Measurements from ENCODE around the gene HOXB8. TPM values are rescaled to one million over a fixed set of nuclear protein-coding genes. Genes with fewer than 3 reads are reported as not detected.

The HOXB8 gene
- polyA plus RNA-seq, 1 donor from 2014 or later, result not detected

DNA sequence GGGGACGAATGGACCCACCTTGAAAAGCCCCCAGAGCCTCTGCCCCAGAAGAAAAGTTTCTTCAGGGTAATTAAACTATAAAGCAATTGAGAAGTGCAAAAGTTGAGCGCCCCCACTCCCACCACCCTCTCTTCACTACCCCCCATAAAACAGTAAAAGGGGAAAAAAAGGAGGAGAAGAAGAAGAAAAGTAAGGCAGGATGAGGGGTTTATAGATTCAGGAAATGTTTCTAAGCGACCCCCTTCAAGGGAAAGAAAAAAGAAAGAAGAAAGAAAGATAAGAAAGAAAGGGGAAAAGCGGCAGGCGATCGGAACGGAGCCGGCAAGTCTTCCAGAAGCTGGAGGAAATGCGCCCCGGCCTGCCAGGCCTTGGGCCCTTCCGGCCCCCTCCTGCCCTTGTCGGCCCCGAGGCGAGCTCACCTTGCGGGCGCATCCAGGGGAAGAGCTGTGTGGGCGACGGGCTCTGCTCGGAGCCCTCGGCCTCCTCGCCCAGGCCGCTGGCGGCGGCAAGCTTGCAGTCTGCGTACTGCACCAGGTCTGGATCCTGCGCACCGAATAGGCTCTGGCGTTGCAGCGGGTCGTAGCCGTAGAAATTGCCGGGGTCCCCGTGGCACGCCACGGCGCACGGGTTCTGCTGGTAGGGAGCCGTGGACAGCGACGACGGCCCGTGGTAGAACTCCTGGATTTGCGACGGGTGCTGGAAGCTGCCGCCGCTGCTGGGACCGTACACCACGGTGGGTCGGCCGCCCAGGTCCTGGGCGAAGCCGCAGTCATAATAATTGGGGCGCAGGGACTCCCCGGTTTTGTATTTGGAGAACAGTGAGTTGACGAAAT, 1.0 kb downstream of the HOXB8 start:
- no peak overlapping the region for H3K4me3 ChIP-seq (ENCODE audit: low read length)
- no peak overlapping the region for H3K27ac ChIP-seq (ENCODE audit: low read length)
- H3K36me3 ChIP-seq (ENCODE audit: insufficient read depth, low read length), result no peaks in the 10 kb centered on the region
- no peak overlapping the region for H3K9ac ChIP-seq (ENCODE audit: low read length)
- TF ChIP-seq EZH2 (IDR thresholded peaks at IDR 0.05; ENCODE audit: borderline replicate concordance, insufficient read depth, low read length, poor library complexity, severe bottlenecking), result peak; percentile 90
- no peak for TF ChIP-seq TAF1 (IDR thresholded peaks at IDR 0.05; ENCODE audit: low read depth)
- no peak for TF ChIP-seq POLR2AphosphoS5 (IDR thresholded peaks at IDR 0.05)
- H3F3A ChIP-seq (ENCODE audit: insufficient read depth, low read length, poor library complexity, severe bottlenecking), result no peaks in the 10 kb centered on the region
- H2AFZ ChIP-seq (ENCODE audit: low read depth, low read length), result no peak overlapping the region
- H3K9me3 ChIP-seq (ENCODE audit: low read length), result peaks cover under 1% of the 10 kb centered on the region
- H3K9me2 ChIP-seq (ENCODE audit: insufficient read depth, low read length), result no peaks in the 10 kb centered on the region
- no peaks in the 10 kb centered on the region for H4K20me1 ChIP-seq (ENCODE audit: insufficient read depth)
- H3K4me2 ChIP-seq (ENCODE audit: low read length), result no peak overlapping the region
- peaks cover 100% of the 10 kb centered on the region for H3K27me3 ChIP-seq (ENCODE audit: insufficient read depth, low read depth, low read length)
- H3K79me2 ChIP-seq (replicated peaks; ENCODE audit: insufficient read depth, low read length), result no peaks in the 10 kb centered on the region

- no peaks in the 10 kb centered on the region for H3K79me2 ChIP-seq (replicated peaks; ENCODE audit: insufficient read depth, low read length)
- no peaks in the 10 kb centered on the region for H4K20me1 ChIP-seq (ENCODE audit: insufficient read depth)
- peaks cover 99% of the 10 kb centered on the region for H3K27me3 ChIP-seq (ENCODE audit: insufficient read depth, low read depth, low read length)
- no peak overlapping the region for H2AFZ ChIP-seq (ENCODE audit: low read depth, low read length)
- peaks cover 7% of the 10 kb centered on the region for H3K9me3 ChIP-seq (ENCODE audit: low read length)
- no peak overlapping the region for H3K9ac ChIP-seq (ENCODE audit: low read length)
- no peaks in the 10 kb centered on the region for H3K9me2 ChIP-seq (ENCODE audit: insufficient read depth, low read length)
- H3K4me3 ChIP-seq (ENCODE audit: low read length), result no peak overlapping the region
- no peak overlapping the region for H3K27ac ChIP-seq (ENCODE audit: low read length)
- peak; percentile 25 for TF ChIP-seq SMC3 (conservative IDR thresholded peaks at IDR 0.05; ENCODE audit: poor library complexity)
- TF ChIP-seq, protein P1, sequence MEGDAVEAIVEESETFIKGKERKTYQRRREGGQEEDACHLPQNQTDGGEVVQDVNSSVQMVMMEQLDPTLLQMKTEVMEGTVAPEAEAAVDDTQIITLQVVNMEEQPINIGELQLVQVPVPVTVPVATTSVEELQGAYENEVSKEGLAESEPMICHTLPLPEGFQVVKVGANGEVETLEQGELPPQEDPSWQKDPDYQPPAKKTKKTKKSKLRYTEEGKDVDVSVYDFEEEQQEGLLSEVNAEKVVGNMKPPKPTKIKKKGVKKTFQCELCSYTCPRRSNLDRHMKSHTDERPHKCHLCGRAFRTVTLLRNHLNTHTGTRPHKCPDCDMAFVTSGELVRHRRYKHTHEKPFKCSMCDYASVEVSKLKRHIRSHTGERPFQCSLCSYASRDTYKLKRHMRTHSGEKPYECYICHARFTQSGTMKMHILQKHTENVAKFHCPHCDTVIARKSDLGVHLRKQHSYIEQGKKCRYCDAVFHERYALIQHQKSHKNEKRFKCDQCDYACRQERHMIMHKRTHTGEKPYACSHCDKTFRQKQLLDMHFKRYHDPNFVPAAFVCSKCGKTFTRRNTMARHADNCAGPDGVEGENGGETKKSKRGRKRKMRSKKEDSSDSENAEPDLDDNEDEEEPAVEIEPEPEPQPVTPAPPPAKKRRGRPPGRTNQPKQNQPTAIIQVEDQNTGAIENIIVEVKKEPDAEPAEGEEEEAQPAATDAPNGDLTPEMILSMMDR (IDR thresholded peaks at IDR 0.05; ENCODE audit: poor library complexity, severe bottlenecking), result peak; percentile 50
- peak; percentile 50 for TF ChIP-seq EZH2 (IDR thresholded peaks at IDR 0.05; ENCODE audit: borderline replicate concordance, insufficient read depth, low read length, poor library complexity, severe bottlenecking)
- no peak for TF ChIP-seq TAF1 (IDR thresholded peaks at IDR 0.05; ENCODE audit: low read depth)
- TF ChIP-seq MXI1 (conservative IDR thresholded peaks at IDR 0.05; ENCODE audit: poor library complexity, severe bottlenecking), result no peak
- no peak for TF ChIP-seq RAD21 (conservative IDR thresholded peaks at IDR 0.05)
- H3F3A ChIP-seq (ENCODE audit: insufficient read depth, low read length, poor library complexity, severe bottlenecking), result no peaks in the 10 kb centered on the region
- no peaks in the 10 kb centered on the region for H3K36me3 ChIP-seq (ENCODE audit: insufficient read depth, low read length)
- no peak overlapping the region for H3K4me2 ChIP-seq (ENCODE audit: low read length)
These were observed 2.0 kb downstream of the HOXB8 start for GRCh38 chr17:48612854-48613691.

DNA sequence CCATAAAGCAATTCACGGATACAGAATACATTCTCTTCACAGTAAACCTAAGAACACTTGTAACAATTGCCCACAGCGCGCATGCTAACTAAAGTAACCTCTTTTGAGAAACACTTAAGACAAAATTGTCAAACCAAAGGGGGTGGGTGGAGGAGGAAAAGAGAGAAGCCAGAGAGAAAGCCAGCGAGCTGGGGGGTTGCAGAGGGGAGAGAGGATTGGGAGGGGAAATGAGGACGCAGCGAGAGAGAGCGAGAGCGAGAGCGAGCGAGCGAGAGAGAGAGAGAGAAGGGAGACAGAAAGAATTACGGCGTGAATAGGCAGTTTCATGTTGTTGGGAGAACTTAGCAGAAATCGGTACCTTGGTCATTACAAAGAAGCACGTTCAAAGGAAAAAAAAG, 2.6 kb downstream of the HOXB8 start:
- Histone ChIP-seq H3K27me3 (ENCODE audit: insufficient read depth, low read depth, low read length) (peaks cover 99% of the 10 kb centered on the region), H3K27ac (ENCODE audit: low read length) (no peak overlapping the region), H3K9me3 (ENCODE audit: low read length) (peaks cover 7% of the 10 kb centered on the region), H3K36me3 (ENCODE audit: insufficient read depth, low read length) (no peaks in the 10 kb centered on the region), H3F3A (ENCODE audit: insufficient read depth, low read length, poor library complexity, severe bottlenecking) (no peaks in the 10 kb centered on the region), H3K4me3 (ENCODE audit: low read length) (no peak overlapping the region), H2AFZ (ENCODE audit: low read depth, low read length) (no peak overlapping the region), H3K9me2 (ENCODE audit: insufficient read depth, low read length) (no peaks in the 10 kb centered on the region), H3K9ac (ENCODE audit: low read length) (no peak overlapping the region), H3K79me2 (replicated peaks; ENCODE audit: insufficient read depth, low read length) (no peaks in the 10 kb centered on the region), H3K4me2 (ENCODE audit: low read length) (no peak overlapping the region), H4K20me1 (ENCODE audit: insufficient read depth) (no peaks in the 10 kb centered on the region)
- TF ChIP-seq SMC3 (conservative IDR thresholded peaks at IDR 0.05; ENCODE audit: poor library complexity) (no peak), EZH2 (IDR thresholded peaks at IDR 0.05; ENCODE audit: borderline replicate concordance, insufficient read depth, low read length, poor library complexity, severe bottlenecking) (peak; percentile 53)

Measured in neural cell (in vitro differentiated cells).